C4-2B (cell line): ENCODE data around the gene LMBR1.

Experiments
- H3K27ac ChIP-seq: fragments of 450-650 bp; 2 replicates; pipeline ENCODE4 v1.5.1; 2017
- ZFX ChIP-seq: fragments of 450-650 bp; IDR thresholded peaks from 2 replicates; pipeline ENCODE4 v1.6.1; 2017
- TF ChIP-seq, protein P1 (sequence below): fragments of 450-650 bp; conservative IDR thresholded peaks from 2 replicates; pipeline ENCODE4 v1.5.1; 2017; ENCODE audit warnings: mild to moderate bottlenecking

Gene LMBR1

DNA sequence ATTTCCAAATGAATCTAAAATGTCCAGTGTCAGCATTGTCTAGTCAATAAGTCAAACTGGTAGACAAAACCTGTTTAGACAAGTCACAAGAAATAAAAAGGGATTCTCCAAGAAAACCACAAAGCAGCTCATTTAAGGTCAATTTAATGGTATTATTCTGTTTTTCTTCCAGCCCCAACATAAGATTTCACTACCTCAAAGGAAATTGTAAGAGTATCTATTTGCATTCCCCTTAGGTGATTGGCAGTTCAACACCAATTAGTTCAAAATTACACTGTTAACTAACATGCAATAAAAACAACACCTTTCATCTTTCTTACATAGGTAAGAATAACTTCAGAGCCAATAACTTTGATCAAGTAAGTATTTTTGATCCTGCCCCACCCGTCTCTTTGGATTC, 146.1 kb downstream of the LMBR1 start:
- no peak overlapping the region for H3K27ac ChIP-seq
- TF ChIP-seq ZFX, result no peak
- TF ChIP-seq, protein P1, sequence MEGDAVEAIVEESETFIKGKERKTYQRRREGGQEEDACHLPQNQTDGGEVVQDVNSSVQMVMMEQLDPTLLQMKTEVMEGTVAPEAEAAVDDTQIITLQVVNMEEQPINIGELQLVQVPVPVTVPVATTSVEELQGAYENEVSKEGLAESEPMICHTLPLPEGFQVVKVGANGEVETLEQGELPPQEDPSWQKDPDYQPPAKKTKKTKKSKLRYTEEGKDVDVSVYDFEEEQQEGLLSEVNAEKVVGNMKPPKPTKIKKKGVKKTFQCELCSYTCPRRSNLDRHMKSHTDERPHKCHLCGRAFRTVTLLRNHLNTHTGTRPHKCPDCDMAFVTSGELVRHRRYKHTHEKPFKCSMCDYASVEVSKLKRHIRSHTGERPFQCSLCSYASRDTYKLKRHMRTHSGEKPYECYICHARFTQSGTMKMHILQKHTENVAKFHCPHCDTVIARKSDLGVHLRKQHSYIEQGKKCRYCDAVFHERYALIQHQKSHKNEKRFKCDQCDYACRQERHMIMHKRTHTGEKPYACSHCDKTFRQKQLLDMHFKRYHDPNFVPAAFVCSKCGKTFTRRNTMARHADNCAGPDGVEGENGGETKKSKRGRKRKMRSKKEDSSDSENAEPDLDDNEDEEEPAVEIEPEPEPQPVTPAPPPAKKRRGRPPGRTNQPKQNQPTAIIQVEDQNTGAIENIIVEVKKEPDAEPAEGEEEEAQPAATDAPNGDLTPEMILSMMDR, result no peak

DNA sequence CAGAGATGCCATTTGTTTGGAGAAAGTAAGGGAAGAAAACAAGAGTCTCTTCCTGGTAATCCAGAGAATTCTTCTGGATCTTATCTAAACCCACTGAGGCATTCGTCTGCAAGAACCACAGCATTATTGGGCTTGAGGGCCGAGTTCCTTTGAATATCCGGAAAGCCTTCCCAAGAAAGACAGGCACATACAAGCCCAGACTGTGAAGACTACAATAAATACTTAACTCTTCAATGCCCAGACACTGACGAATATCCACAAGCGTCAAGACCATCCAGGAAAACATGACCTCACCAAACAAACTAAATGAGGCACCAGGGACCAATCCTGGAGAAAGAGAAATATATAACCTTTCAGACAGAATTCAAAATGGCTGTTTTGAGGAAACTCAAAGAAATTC, 153.4 kb downstream of the LMBR1 start:
- no peak overlapping the region for H3K27ac ChIP-seq
- TF ChIP-seq ZFX, result no peak
- TF ChIP-seq, protein P1, result no peak

DNA sequence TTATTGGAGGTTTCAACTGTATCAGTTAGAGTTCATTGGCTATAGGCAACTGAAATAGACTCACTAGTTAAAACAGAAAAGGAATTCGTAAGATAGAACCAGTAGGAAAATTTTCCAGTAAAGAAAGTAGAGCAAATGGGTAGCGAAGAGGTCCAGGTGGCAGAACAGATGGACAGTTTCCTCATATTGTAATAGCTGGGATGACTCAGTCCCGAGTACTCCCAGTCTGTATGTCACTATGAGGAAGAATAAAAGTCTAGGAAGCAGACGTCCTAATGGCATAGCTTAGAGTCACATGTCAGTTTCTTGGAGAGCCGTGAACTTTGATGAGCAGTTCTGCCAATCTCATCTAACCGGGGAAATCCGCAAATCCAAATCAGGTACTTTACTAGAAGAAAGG, 157.1 kb downstream of the LMBR1 start:
- H3K27ac ChIP-seq, result no peak overlapping the region
- TF ChIP-seq, protein P1, result no peak
- no peak for TF ChIP-seq ZFX

DNA sequence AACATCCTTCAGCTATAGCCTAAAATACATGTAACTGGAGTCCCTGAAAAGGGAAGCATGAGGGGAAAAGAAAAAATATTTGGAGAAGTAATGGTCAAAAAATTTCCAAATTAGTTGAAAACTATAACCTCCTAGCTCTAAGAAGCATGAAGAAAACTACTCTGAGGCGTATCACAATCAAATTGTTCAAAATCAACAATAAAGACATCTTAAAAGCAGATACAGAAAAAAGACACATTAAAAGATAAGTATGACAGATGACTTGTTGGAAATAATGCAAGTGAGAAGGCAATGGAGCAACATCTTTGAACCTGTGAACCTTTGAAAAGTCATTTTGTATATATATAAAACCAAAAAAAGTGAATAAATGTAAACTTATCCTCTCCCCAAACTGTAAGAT, 159.3 kb downstream of the LMBR1 start:
- H3K27ac ChIP-seq, result no peak overlapping the region
- TF ChIP-seq, protein P1, result no peak
- TF ChIP-seq ZFX, result no peak

DNA sequence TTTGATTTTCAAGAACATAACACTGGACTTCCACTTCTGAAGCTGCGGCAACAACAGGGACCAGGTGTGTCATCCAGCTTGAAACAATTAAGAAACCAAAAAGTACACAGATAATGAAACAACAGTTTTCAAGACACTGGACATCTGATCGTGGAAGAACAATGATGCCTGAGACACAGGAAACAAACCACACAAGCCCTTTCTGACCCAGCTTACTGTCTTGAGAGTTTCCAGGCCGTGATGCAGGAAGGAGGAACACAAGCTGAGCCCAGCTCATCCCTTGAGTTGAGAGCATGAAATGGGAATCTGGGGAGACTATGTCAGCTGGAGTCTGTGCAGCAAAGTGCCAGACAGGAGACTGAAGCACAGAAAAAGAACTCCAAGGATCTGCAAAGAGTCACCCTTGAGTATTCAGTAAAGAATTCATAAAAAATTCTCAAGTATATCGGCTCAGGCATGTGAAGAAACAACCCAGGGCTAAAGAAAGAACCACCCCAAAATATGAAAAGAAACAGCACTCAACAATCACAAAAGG, 160.8 kb downstream of the LMBR1 start:
- H3K27ac ChIP-seq, result no peak overlapping the region
- TF ChIP-seq, protein P1, result no peak
- no peak for TF ChIP-seq ZFX

DNA sequence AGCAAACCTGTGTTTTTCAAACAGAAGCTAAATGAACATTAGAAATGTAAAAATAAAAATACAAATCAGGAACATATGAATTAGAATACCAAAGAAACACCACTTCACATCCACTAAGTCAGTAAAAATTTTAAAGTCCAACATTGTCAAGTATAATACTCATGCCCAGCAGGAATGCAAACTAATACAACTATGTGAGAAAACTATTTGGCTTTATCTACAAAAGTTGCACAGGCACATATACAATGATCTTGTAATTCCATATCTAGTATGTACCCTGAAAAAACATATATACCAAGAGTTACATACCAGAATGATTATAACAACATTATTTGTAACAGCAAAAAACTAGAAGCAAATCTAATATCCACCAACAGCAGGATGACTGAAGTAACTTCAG, 161.3 kb downstream of the LMBR1 start:
- no peak overlapping the region for H3K27ac ChIP-seq
- TF ChIP-seq, protein P1, result no peak
- TF ChIP-seq ZFX, result no peak

DNA sequence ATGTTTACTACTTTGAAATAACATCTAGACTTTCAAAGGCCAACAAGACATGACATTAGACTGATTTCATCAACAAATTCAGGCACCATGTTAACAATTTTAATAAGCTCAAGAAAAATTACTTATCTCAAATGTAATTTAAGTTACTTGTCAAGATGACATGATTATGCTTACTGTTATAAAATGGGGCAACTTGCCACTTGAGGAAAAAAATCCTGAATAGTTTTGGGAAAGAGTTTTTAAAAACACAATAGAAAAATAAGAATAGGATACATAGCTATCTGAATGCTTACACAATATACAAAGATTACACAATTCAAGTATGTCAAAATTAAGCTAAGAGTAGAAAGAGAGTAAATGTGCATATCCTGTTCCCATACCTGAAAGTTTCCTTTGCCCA, 167.0 kb downstream of the LMBR1 start:
- TF ChIP-seq ZFX, result no peak
- H3K27ac ChIP-seq, result no peak overlapping the region

DNA sequence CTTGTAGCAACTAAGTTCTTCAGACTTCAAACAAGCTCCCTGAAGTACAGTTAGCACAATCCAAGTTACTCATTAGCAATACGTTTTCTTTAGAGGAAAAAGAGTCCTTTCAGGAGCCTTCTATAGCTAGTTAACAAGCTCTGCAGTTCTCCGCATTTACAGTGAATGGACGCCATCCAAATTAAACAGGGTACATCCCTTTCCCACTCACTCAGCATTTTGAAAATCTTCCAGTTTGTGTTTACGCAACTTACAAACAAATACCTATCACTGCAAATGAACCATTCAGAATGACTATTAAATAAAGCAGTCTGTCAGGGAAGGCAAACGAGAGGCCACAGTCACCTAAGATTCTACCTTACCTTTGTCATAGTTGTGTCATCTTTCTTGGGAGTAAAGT, 167.9 kb downstream of the LMBR1 start:
- no peak for TF ChIP-seq ZFX
- TF ChIP-seq, protein P1, result no peak
- no peak overlapping the region for H3K27ac ChIP-seq
